SK-N-SH treated with all-trans-retinoic acid at 6 μM for 48 hours (cell line): ENCODE data around the gene KIAA1958.

ENCODE experiments used
- ATAC-seq: fragments of 200-7000 bp; cut with Tn5 transposase; 3 replicates; pipeline ENCODE4 v1.9.1; 2020; ENCODE audit warnings: mild to moderate bottlenecking, moderate library complexity
- BACH2 ChIP-seq: fragments of 250-450 bp; sonication (Bioruptor Pico); IDR thresholded peaks from 2 replicates; pipeline ENCODE4 v1.9.0; 2021; ENCODE audit warnings: mild to moderate bottlenecking, borderline replicate concordance
- CSDC2 ChIP-seq: fragments of 250-450 bp; sonication (Bioruptor Pico); IDR thresholded peaks from 2 replicates; pipeline ENCODE4 v1.5.0; 2020; ENCODE audit warnings: mild to moderate bottlenecking, moderate library complexity
- ESRRG ChIP-seq: fragments of 250-450 bp; sonication (Bioruptor Pico); IDR thresholded peaks from 2 replicates; pipeline ENCODE4 v1.6.1; 2021; ENCODE audit warnings: mild to moderate bottlenecking
- GLIS3 ChIP-seq: fragments of 250-450 bp; sonication (Bioruptor Pico); IDR thresholded peaks from 2 replicates; pipeline ENCODE4 v1.5.0; 2020; ENCODE audit warnings: mild to moderate bottlenecking, moderate library complexity
- ISL1 ChIP-seq: fragments of 250-450 bp; sonication (Bioruptor Pico); IDR thresholded peaks from 2 replicates; pipeline ENCODE4 v2.1.2; 2022; ENCODE audit warnings: mild to moderate bottlenecking, moderate library complexity
- OSR1 ChIP-seq: fragments of 250-450 bp; sonication (Bioruptor Pico); IDR thresholded peaks from 2 replicates; pipeline ENCODE4 v1.8.0; 2022; ENCODE audit warnings: moderate library complexity, mild to moderate bottlenecking, inconsistent platforms
- PPARA ChIP-seq: fragments of 250-450 bp; sonication (Bioruptor Pico); IDR thresholded peaks from 2 replicates; pipeline ENCODE4 v1.5.0; 2020; ENCODE audit warnings: mild to moderate bottlenecking, borderline replicate concordance
- RARB ChIP-seq: fragments of 250-450 bp; sonication (Bioruptor Pico); IDR thresholded peaks from 2 replicates; pipeline ENCODE4 v1.8.0; 2021; ENCODE audit warnings: mild to moderate bottlenecking, moderate library complexity
- SNAI2 ChIP-seq: fragments of 250-450 bp; sonication (Bioruptor Pico); IDR thresholded peaks from 2 replicates; pipeline ENCODE4 v1.5.0; 2020; ENCODE audit warnings: mild to moderate bottlenecking, moderate library complexity
- TCF4 ChIP-seq: fragments of 250-450 bp; sonication (Bioruptor Pico); IDR thresholded peaks from 2 replicates; pipeline ENCODE4 v1.8.0; 2021; ENCODE audit warnings: mild to moderate bottlenecking, moderate library complexity, borderline replicate concordance
- TOX ChIP-seq: fragments of 250-450 bp; sonication (Bioruptor Pico); IDR thresholded peaks from 2 replicates; pipeline ENCODE4 v1.8.0; 2021; ENCODE audit warnings: mild to moderate bottlenecking, moderate library complexity, borderline replicate concordance
- TSHZ2 ChIP-seq: fragments of 250-450 bp; sonication (Bioruptor Pico); IDR thresholded peaks from 2 replicates; pipeline ENCODE4 v1.5.0; 2020; ENCODE audit warnings: mild to moderate bottlenecking, moderate library complexity
- ZC3H10 ChIP-seq: fragments of 250-450 bp; sonication (Bioruptor Pico); IDR thresholded peaks from 2 replicates; pipeline ENCODE4 v1.5.1; 2021; ENCODE audit warnings: mild to moderate bottlenecking, moderate library complexity
- ZFP3 ChIP-seq: fragments of 250-450 bp; sonication (Bioruptor Pico); IDR thresholded peaks from 2 replicates; pipeline ENCODE4 v1.5.0; 2020; ENCODE audit warnings: mild to moderate bottlenecking, moderate library complexity
- ZFP30 ChIP-seq: fragments of 450-650 bp; formaldehyde crosslinking; IDR thresholded peaks from 2 replicates; pipeline ENCODE4 v1.5.0; 2022; ENCODE audit warnings: mild to moderate bottlenecking, moderate library complexity
- ZNF565 ChIP-seq: fragments of 450-650 bp; formaldehyde crosslinking; conservative IDR thresholded peaks from 2 replicates; pipeline ENCODE4 v1.5.0; 2020; ENCODE audit warnings: low read depth, mild to moderate bottlenecking, moderate library complexity
- ZNF70 ChIP-seq: fragments of 450-650 bp; formaldehyde crosslinking; IDR thresholded peaks from 2 replicates; pipeline ENCODE4 v1.5.0; 2020; ENCODE audit warnings: mild to moderate bottlenecking, moderate library complexity
- ZNF8 ChIP-seq: fragments of 450-650 bp; formaldehyde crosslinking; IDR thresholded peaks from 2 replicates; pipeline ENCODE4 v1.5.0; 2020; ENCODE audit warnings: mild to moderate bottlenecking, moderate library complexity
- TF ChIP-seq, protein P1 (sequence below): fragments of 250-450 bp; sonication (Bioruptor Pico); IDR thresholded peaks from 2 replicates; pipeline ENCODE4 v1.5.1; 2021; ENCODE audit warnings: mild to moderate bottlenecking, moderate library complexity
- TF ChIP-seq, protein P2 (sequence below): fragments of 250-450 bp; sonication (Bioruptor Pico); IDR thresholded peaks from 2 replicates; pipeline ENCODE4 v1.5.1; 2020; ENCODE audit warnings: low read depth, mild to moderate bottlenecking, moderate library complexity
- TF ChIP-seq, protein P3 (sequence below): fragments of 250-450 bp; sonication (Bioruptor Pico); IDR thresholded peaks from 2 replicates; pipeline ENCODE4 v1.8.0; 2021; ENCODE audit warnings: low read depth, mild to moderate bottlenecking, moderate library complexity, borderline replicate concordance

Gene KIAA1958

DNA sequence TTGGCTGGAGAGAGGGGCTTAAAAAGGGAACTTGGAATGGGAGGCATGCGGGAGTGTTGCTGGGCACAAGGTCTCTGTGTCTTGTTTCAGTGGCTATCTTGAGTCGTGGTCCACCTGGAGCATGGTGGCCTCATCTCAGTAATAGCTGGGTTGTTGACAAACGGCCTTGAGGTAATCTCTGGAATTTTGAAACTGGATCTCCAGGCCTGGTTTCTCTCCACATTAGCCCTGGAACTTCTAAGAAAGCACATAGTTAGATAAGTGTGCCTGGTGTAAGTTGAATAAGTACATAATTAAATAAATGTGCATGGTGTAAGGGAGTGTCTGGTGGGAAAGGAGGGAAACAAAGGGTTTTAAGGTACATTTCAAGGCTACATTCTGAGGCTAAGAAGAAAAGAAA is 169.0 kb downstream of the KIAA1958 start:
- no peak for TF ChIP-seq ESRRG (CRISPR knock-in tag)
- TF ChIP-seq BACH2 (CRISPR knock-in tag): no peak
- TF ChIP-seq CSDC2: no peak
- TF ChIP-seq ZC3H10 (CRISPR knock-in tag): no peak
- TF ChIP-seq, protein P1, sequence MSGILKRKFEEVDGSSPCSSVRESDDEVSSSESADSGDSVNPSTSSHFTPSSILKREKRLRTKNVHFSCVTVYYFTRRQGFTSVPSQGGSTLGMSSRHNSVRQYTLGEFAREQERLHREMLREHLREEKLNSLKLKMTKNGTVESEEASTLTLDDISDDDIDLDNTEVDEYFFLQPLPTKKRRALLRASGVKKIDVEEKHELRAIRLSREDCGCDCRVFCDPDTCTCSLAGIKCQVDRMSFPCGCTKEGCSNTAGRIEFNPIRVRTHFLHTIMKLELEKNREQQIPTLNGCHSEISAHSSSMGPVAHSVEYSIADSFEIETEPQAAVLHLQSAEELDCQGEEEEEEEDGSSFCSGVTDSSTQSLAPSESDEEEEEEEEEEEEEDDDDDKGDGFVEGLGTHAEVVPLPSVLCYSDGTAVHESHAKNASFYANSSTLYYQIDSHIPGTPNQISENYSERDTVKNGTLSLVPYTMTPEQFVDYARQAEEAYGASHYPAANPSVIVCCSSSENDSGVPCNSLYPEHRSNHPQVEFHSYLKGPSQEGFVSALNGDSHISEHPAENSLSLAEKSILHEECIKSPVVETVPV (CRISPR knock-in tag): no peak
- 0 out of 2 replicates have a peak, but pooled peaks have one; percentile 10 for TF ChIP-seq ISL1 (CRISPR knock-in tag)
- no peak for ATAC-seq

DNA sequence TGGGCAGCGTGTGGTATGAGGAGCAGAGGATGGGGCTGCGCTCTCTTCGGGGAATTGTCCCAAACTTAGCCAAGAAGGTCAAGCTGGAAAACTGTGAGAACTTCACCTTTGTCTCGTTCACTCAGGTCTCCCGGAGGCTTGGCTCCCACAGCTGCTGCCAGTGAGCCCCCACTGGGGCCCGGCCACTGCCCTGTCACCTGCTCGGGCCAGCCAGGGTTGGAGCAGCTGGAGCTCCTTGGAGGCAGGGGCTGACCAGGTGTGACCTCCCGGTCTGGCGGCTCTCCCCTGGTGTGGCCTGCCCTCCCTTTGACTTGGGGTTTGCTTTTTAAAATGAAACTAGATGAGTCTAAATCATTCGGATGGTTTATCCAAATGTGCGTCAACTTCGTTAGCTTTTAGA is 173.3 kb downstream of the KIAA1958 start:
- TF ChIP-seq TSHZ2 (CRISPR knock-in tag) (no peak), ZNF565 (CRISPR knock-in tag) (no peak), SNAI2 (CRISPR knock-in tag) (no peak), ZC3H10 (CRISPR knock-in tag) (no peak), ZFP3 (no peak), ZFP30 (no peak), ZNF70 (CRISPR knock-in tag) (no peak), RARB (no peak), OSR1 (no peak)
- TF ChIP-seq, protein P2, sequence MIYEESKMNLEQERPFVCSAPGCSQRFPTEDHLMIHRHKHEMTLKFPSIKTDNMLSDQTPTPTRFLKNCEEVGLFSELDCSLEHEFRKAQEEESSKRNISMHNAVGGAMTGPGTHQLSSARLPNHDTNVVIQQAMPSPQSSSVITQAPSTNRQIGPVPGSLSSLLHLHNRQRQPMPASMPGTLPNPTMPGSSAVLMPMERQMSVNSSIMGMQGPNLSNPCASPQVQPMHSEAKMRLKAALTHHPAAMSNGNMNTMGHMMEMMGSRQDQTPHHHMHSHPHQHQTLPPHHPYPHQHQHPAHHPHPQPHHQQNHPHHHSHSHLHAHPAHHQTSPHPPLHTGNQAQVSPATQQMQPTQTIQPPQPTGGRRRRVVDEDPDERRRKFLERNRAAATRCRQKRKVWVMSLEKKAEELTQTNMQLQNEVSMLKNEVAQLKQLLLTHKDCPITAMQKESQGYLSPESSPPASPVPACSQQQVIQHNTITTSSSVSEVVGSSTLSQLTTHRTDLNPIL: no peak
- TF ChIP-seq, protein P3, sequence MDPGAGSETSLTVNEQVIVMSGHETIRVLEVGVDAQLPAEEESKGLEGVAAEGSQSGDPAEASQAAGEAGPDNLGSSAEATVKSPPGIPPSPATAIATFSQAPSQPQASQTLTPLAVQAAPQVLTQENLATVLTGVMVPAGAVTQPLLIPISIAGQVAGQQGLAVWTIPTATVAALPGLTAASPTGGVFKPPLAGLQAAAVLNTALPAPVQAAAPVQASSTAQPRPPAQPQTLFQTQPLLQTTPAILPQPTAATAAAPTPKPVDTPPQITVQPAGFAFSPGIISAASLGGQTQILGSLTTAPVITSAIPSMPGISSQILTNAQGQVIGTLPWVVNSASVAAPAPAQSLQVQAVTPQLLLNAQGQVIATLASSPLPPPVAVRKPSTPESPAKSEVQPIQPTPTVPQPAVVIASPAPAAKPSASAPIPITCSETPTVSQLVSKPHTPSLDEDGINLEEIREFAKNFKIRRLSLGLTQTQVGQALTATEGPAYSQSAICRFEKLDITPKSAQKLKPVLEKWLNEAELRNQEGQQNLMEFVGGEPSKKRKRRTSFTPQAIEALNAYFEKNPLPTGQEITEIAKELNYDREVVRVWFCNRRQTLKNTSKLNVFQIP (CRISPR knock-in tag): no peak
- no peak for ATAC-seq

GRCh38 chr9:112663681-112664080 is 177.1 kb downstream of the KIAA1958 start:
- ATAC-seq: no peak
- TF ChIP-seq ZNF565 (CRISPR knock-in tag) (no peak), TOX (CRISPR knock-in tag) (no peak), TSHZ2 (CRISPR knock-in tag) (no peak), ISL1 (CRISPR knock-in tag) (no peak), OSR1 (no peak), PPARA (no peak), ZNF8 (CRISPR knock-in tag) (no peak), RARB (no peak), GLIS3 (no peak), CSDC2 (no peak), ZFP30 (no peak), TCF4 (no peak)
